MM.1S (cell line): ENCODE measurements around the gene F7.

Source experiments
- EZH2phosphoT487 ChIP-seq: fragments of 300-600 bp; sonication (generic); IDR thresholded peaks from 2 replicates; pipeline ENCODE4 v1.6.1; 2018; ENCODE audit warnings: antibody characterized with exemption, low read length
- TF ChIP-seq, protein P1 (sequence below): fragments of 300-600 bp; sonication (generic); IDR thresholded peaks from 2 replicates; pipeline ENCODE4 v1.5.1; 2016; ENCODE audit warnings: antibody characterized with exemption, low read length, mixed read lengths

GRCh38 chr13:113083022-113083373 is 22.6 kb upstream of the F7 start:
- TF ChIP-seq, protein P1, sequence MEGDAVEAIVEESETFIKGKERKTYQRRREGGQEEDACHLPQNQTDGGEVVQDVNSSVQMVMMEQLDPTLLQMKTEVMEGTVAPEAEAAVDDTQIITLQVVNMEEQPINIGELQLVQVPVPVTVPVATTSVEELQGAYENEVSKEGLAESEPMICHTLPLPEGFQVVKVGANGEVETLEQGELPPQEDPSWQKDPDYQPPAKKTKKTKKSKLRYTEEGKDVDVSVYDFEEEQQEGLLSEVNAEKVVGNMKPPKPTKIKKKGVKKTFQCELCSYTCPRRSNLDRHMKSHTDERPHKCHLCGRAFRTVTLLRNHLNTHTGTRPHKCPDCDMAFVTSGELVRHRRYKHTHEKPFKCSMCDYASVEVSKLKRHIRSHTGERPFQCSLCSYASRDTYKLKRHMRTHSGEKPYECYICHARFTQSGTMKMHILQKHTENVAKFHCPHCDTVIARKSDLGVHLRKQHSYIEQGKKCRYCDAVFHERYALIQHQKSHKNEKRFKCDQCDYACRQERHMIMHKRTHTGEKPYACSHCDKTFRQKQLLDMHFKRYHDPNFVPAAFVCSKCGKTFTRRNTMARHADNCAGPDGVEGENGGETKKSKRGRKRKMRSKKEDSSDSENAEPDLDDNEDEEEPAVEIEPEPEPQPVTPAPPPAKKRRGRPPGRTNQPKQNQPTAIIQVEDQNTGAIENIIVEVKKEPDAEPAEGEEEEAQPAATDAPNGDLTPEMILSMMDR = no peak
- no peak for TF ChIP-seq EZH2phosphoT487
